ENCODE measurements around the gene ALG9.

DNA sequence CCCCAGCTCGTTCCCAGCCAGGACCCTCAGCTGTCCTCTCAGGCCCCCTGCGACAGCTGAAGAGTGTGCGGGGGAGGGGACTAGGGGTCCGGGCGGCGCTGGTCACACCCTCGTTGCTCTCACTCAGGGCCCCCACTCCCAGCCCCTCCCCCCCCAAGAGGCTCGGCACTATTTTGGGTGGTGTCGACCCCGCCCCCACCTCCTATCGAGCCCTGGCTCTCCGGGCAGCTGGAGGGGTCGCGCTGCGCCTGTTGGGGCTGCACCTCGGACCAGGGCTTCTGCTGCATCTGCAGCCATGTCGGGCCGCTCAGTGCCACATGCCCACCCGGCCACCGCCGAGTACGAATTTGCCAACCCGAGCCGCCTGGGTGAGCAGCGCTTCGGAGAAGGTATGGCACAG is 41.2 kb upstream of the ALG9 start, which contains the start of gene HSPB2:
- TF ChIP-seq, protein P1, sequence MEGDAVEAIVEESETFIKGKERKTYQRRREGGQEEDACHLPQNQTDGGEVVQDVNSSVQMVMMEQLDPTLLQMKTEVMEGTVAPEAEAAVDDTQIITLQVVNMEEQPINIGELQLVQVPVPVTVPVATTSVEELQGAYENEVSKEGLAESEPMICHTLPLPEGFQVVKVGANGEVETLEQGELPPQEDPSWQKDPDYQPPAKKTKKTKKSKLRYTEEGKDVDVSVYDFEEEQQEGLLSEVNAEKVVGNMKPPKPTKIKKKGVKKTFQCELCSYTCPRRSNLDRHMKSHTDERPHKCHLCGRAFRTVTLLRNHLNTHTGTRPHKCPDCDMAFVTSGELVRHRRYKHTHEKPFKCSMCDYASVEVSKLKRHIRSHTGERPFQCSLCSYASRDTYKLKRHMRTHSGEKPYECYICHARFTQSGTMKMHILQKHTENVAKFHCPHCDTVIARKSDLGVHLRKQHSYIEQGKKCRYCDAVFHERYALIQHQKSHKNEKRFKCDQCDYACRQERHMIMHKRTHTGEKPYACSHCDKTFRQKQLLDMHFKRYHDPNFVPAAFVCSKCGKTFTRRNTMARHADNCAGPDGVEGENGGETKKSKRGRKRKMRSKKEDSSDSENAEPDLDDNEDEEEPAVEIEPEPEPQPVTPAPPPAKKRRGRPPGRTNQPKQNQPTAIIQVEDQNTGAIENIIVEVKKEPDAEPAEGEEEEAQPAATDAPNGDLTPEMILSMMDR (optimal IDR thresholded peaks at IDR 0.05 in 1 of 3, IDR thresholded peaks at IDR 0.05 in 1 of 3, conservative IDR thresholded peaks at IDR 0.05 in 1 of 3; ENCODE audit: extremely low read depth in 1 of 3, insufficient read depth in 2 of 3, low read length in 3 of 3), result no peak
- no peak for TF ChIP-seq EZH2 (IDR thresholded peaks at IDR 0.05; ENCODE audit: low read length)
